Fibroblast of the aortic adventitia (primary cell): ENCODE results near the gene CSAG1. TPM values are rescaled to one million over a fixed set of nuclear protein-coding genes. Genes with fewer than 3 reads are reported as not detected.
"Not testable (repeated sequence)": the region's sequence is repeated elsewhere in the genome, so short reads cannot be mapped to it uniquely, and the experiment has no call there.

Experiments
- DNase-seq: peaks from one replicate; pipeline ENCODE4 v3.0.0-alpha.2; 2010; ENCODE audit warnings: low read depth
- H3K4me3 ChIP-seq: 2 replicates; pipeline ENCODE4 v1.5.1; 2011; ENCODE audit warnings: low read depth, mild to moderate bottlenecking, control low read depth, low read length, moderate library complexity
- total RNA-seq: library from RNA; depleted of rRNA; stranded (reverse); fragments of >200 nt; gene quantifications from 2 replicates; pipeline ENCODE4 v1.2.3, GENCODE V29; 2012; ENCODE audit warnings: low replicate concordance
- TF ChIP-seq, protein P1 (sequence below): IDR thresholded peaks from 2 replicates; pipeline ENCODE4 v1.5.1; 2011; ENCODE audit warnings: mild to moderate bottlenecking, low read length, control low read depth, inconsistent platforms; ENCODE audit not compliant: insufficient read depth

Gene CSAG1, protein sequence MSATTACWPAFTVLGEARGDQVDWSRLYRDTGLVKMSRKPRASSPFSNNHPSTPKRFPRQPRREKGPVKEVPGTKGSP
- total RNA-seq: not detected in 2 replicates

DNA sequence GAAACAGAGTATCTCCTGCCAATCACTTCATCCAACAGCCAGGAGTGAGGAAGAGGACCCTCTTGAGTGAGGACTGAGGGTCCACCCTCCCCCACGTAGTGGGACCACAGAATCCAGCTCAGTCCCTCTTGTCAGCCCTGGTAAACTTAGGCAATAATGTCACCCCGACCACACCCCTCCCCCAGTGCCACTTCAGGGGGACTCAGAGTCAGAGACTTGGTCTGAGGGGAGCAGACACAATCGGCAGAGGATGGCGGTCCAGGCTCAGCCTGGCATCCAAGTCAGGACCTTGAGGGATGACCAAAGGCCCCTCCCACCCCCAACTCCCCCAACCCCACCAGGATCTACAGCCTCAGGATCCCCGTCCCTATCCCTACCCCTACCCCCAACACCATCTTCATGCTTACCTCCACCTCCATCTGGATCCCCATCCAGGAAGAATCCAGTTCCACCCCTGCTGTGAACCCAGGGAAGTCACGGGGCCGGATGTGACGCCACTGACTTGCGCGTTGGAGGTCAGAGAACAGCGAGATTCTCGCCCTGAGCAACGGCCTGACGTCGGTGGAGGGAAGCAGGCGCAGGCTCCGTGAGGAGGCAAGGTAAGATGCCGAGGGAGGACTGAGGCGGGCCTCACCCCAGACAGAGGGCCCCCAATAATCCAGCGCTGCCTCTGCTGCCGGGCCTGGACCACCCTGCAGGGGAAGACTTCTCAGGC, at the start of gene CSAG1, which contains the start of gene MAGEA12:
CSAG1 (minus strand) TSS at position 461 of the 715 bp plus-strand sequence. CDS start 1,261 bp downstream, outside the sequence.
MAGEA12 (plus strand) TSS at position 497 of the 715 bp plus-strand sequence. CDS start 2,405 bp downstream, outside the sequence.
- H3K4me3 ChIP-seq: no peak within 1 kb of the TSS
- TF ChIP-seq, protein P1, sequence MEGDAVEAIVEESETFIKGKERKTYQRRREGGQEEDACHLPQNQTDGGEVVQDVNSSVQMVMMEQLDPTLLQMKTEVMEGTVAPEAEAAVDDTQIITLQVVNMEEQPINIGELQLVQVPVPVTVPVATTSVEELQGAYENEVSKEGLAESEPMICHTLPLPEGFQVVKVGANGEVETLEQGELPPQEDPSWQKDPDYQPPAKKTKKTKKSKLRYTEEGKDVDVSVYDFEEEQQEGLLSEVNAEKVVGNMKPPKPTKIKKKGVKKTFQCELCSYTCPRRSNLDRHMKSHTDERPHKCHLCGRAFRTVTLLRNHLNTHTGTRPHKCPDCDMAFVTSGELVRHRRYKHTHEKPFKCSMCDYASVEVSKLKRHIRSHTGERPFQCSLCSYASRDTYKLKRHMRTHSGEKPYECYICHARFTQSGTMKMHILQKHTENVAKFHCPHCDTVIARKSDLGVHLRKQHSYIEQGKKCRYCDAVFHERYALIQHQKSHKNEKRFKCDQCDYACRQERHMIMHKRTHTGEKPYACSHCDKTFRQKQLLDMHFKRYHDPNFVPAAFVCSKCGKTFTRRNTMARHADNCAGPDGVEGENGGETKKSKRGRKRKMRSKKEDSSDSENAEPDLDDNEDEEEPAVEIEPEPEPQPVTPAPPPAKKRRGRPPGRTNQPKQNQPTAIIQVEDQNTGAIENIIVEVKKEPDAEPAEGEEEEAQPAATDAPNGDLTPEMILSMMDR: no peak
- no peak for DNase-seq

DNA sequence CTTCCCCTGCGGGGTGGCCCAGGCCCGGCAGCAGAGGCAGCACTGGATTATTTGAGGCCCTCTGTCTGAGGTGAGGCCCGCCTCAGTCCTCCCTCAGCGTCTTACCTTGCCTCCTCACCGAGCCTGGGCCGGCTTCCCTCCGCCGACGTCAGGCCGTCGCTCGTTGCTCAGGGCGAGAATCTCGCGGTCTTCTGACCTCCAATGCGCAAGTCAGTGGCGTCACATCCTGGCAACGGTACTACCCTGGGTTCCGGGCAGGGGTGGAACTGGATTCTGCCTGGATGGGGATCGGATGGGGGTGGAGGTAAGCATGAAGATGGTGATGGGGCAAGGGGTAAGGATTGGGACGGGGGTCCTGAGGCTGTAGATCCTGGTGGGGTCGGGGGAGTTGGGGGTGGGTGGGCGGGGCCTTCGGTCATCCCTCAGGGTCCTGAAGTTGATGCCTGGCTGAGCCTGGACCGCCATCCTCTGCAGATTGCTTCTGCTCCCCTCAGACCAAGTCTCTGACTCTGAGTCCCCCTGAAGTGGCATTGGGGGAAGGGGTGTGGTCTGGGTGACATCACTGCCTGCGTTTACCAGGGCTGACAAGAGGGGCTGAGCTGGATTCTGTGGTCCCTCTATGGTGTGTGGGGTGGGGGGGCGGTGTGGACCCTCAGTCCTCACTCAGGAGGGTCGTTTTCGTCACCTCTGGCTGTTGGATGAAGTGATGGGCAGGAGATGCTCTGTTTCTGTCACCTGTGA, 36.2 kb upstream of the CSAG1 start, which contains the start of gene MAGEA6:
MAGEA6 (minus strand) TSS at position 141 of the 741 bp plus-strand sequence. CDS start 2,039 bp downstream, outside the sequence.
- not testable (repeated sequence) for DNase-seq, H3K4me3 ChIP-seq

DNA sequence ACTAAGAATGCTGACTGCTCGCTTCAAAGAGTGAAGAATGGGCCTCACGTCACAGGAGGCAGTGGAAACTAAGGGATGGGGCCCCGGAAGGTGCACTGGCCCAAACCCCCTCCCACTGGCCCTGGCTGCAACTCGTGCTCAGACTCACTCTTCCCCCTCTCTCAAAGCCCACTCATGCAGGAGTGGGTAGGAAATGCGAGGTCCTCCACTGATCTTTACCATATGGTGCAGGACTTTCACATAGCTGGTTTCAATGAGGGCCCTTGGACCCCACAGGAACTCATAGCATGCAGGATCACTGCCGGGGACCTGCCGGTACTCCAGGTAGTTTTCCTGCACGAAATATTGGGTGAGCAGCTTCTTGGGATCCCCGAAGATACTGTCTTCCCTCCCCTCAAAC, 33.0 kb upstream of the CSAG1 start:
- H3K4me3 ChIP-seq, DNase-seq: not testable (repeated sequence)

DNA sequence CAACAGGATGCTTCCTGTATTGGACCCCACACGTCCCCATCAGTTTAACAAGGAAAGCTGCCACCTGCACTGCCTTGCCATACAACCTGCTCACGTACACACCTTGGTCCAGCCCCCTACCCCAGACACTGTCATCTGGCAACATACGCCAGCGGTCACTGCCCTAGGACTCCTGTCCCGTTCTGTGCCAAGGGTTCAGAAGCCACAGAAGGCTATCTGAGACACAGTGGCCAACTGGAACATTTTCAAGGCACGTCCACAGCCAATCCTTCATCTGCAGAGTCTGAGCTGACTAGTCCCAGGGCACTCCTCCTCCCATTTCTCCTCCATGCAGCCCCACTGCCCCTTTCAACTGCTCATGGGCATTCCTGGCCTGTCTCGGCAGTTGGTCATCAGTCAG, 28.1 kb upstream of the CSAG1 start:
- not testable (repeated sequence) for H3K4me3 ChIP-seq

DNA sequence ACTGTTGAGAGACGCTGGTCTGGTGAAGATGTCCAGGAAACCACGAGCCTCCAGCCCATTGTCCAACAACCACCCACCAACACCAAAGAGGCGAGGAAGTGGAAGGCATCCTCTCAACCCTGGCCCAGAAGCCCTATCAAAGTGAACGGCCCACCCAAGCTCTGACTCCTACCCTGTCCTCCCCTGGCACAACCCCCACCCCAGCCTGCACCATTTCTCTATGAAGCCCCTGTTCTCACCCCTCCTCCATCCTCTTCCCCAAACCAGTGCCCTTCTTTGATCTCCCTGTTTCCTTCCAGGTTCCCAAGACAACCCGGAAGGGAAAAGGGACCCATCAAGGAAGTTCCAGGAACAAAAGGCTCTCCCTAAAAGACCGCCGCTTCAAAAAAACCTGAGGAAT, 26.0 kb upstream of the CSAG1 start:
- H3K4me3 ChIP-seq, DNase-seq: not testable (repeated sequence)

More for the DNA sequence above, 28.1 kb upstream of the CSAG1 start:
- not testable (repeated sequence) for DNase-seq

DNA sequence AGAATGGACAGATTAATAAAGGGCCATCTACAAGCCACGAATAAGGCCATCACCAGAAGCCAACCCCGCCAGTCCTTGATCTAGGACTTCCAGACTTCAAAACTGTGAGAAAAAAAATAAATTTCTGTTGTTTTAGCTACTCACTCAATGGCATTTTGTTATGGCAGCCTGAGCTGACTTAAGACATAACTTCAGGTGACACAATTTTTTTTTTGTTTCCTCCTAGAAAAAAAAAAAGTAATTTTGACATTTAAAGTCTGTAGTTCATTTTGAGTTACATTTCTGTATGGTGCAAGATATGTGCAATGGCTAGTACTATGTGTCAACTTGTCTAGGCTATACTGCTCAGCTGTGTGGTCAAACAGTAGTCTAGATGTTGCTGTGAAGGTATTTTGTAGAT, 25.4 kb upstream of the CSAG1 start, which contains the start of gene CSAG3:
CSAG3 (plus strand) TSS at position 301 of the 400 bp plus-strand sequence.
- H3K4me3 ChIP-seq, DNase-seq: not testable (repeated sequence)

DNA sequence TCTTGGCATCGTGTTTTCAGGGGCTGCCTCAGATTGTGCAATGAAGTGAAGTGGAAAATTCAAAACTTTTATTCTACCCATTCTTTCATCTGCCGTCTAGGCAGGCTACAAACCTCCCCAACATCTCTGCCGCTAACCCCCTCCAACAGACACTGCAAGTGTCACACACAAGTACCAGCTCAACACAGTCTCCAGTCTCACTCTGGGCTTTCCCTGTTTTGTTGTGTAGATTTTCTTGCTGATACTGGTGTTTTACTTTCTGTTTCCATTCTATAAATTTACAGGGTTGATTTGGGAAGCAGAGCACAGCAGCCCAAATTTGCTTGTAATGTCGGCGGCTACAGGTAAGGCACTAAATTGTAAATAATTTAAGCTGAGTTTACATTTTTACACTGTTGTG, 21.4 kb upstream of the CSAG1 start:
- H3K4me3 ChIP-seq, DNase-seq: not testable (repeated sequence)

DNA sequence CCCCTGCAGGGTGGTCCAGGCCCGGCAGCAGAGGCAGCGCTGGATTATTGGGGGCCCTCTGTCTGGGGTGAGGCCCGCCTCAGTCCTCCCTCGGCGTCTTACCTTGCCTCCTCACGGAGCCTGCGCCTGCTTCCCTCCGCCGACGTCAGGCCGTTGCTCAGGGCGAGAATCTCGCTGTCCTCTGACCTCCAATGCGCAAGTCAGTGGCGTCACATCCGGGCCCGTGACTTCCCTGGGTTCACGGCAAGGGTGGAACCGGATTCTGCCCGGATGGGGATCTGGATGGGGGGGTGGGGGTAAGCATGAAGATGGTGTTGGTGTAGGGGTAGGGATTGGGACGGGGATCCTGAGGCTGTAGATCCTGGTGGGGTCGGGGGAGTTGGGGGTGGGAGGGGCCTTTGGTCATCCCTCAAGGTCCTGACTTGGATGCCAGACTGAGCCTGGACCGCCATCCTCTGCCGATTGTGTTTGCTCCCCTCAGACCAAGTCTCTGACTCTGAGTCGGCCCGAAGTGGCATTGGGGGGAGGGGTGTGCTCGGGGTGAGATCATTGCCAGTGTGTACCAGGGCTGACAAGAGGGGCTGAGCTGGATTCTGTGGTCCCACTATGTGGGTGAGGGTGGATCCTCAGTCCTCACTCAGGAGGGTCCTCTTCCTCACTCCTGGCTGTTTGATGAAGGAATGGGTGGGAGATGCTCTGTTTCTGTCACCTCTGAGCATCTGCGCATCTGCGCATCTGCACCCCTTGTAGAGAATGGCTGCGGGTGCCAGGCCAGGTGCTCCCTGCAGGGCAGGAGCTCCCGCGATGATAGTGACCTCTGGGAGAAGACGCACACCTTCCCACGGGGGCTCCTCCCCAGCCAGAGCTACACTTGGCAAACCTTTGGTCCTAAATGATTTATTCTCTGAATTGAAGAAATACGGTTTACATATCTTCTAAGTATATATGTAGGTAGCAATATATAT, 20.4 kb upstream of the CSAG1 start, which contains the start of gene MAGEA2:
MAGEA2 (minus strand) TSS at position 157 of the 965 bp plus-strand sequence. CDS start 2,479 bp downstream, outside the sequence.
- DNase-seq, H3K4me3 ChIP-seq: not testable (repeated sequence)

DNA sequence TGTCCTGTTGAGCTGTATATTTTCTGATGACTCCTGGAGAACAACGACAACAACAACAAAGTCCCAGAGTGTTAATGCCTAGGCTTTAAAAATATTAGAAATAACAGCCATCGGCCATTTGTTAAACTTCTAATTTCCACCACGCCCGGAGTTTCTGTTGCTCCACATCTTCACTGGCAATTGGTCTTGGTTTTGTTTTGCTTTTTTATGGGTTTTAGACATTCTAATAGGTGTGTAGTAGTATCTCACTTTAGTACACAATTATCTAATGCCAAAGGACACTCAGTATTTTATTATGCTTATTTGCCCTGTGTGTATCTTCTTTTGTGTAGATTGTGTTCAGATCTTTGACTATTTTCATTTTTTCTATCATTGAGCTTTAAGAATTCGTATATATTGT, 5.0 kb upstream of the CSAG1 start:
- DNase-seq: no peak
- TF ChIP-seq, protein P1: no peak
- H3K4me3 ChIP-seq: no peak overlapping the region

DNA sequence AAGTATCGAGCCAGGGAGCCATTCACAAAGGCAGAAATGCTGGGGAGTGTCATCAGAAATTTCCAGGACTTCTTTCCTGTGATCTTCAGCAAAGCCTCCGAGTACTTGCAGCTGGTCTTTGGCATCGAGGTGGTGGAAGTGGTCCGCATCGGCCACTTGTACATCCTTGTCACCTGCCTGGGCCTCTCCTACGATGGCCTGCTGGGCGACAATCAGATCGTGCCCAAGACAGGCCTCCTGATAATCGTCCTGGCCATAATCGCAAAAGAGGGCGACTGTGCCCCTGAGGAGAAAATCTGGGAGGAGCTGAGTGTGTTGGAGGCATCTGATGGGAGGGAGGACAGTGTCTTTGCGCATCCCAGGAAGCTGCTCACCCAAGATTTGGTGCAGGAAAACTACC, 3.0 kb upstream of the CSAG1 start:
- DNase-seq, H3K4me3 ChIP-seq: not testable (repeated sequence)
